ENCODE results near the gene GFRA1. TPM values are rescaled to one million over a fixed set of nuclear protein-coding genes. Genes with fewer than 3 reads are reported as not detected.

The GFRA1 gene
- total RNA-seq, 4 donors from 2014 or later = 57.9 to 104 (median 61.6) TPM

DNA sequence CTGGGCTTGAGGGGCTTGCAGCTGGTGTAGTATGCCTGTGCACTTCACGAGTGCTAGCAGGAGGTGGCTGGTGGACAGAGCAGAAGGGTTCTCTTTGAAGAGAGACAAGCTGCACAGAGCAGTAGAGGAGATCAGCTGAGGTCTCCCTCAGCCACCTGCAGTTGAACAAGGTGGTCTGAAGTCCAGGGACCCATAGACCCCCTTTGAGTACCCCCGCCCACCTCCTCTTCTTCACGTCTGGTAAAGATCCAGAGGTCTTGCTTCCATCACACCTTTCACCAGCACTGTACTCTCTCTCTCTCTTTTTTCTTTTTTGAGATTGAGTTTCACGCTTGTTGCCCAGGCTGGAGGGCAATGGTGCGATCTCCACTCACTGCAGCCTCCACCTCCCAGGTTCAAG lies 157.2 kb downstream of the GFRA1 start:
- DNase-seq (ENCODE audit: low spot score in 2 of 2) = no peak
- Histone ChIP-seq H3K27me3 (no peaks in the 10 kb centered on the region), H3K4me3 (no peak overlapping the region), H3K4me1 (peaks cover 0 to 5% (median 2%) of the 10 kb centered on the region in 4 donors), H3K36me3 (no peaks in the 10 kb centered on the region), H3K27ac (peak overlapping the region in 1 of 4 donors; percentile 83), H3K9me3 (no peaks in the 10 kb centered on the region)
- no peak for TF ChIP-seq POLR2A (IDR thresholded peaks at IDR 0.05)
- TF ChIP-seq, protein P1, sequence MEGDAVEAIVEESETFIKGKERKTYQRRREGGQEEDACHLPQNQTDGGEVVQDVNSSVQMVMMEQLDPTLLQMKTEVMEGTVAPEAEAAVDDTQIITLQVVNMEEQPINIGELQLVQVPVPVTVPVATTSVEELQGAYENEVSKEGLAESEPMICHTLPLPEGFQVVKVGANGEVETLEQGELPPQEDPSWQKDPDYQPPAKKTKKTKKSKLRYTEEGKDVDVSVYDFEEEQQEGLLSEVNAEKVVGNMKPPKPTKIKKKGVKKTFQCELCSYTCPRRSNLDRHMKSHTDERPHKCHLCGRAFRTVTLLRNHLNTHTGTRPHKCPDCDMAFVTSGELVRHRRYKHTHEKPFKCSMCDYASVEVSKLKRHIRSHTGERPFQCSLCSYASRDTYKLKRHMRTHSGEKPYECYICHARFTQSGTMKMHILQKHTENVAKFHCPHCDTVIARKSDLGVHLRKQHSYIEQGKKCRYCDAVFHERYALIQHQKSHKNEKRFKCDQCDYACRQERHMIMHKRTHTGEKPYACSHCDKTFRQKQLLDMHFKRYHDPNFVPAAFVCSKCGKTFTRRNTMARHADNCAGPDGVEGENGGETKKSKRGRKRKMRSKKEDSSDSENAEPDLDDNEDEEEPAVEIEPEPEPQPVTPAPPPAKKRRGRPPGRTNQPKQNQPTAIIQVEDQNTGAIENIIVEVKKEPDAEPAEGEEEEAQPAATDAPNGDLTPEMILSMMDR (IDR thresholded peaks at IDR 0.05) = no peak
- TF ChIP-seq EP300 (IDR thresholded peaks at IDR 0.05) = no peak
- 91 to 95% methylated on average over 5 of the region's 5 CpGs for WGBS, 2 donors

DNA sequence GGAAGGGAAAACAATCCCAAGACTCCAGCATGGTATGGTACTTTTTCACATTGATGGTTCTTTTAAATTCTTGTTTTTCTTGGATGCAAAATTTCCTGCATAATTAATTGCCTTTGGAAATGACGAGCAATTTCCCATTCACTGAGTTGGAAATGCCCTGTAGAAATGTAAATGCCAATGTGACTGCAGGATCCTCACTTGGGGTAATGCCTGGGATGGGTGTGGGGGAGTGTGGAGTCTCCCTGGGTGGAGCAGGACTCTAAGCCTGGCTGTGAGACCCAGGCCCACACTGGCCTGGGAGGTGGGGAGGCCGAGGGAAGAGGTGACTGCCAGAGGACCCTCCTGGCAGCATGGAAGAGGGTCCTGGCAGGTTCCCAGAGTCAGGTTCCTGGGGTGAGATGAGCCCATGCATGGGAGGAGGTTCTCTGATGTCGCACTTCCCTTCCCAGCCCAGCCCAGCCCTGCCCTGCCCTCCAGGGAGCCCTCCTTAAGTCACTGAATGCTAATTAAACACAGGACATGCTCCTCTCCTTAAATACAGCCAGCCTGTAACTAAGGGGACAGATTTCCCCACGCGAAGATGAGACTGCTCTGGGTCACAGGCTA lies 157.9 kb downstream of the GFRA1 start:
- no peak for DNase-seq (ENCODE audit: low spot score in 2 of 2)
- TF ChIP-seq, protein P1 (IDR thresholded peaks at IDR 0.05) = no peak
- TF ChIP-seq EP300 (IDR thresholded peaks at IDR 0.05) = no peak
- no peak for TF ChIP-seq POLR2A (IDR thresholded peaks at IDR 0.05)
- 69 to 73% methylated on average over 5 of the region's 5 CpGs for WGBS, 2 donors
- Histone ChIP-seq H3K36me3 (no peaks in the 10 kb centered on the region), H3K27me3 (no peaks in the 10 kb centered on the region), H3K9me3 (no peaks in the 10 kb centered on the region), H3K4me3 (no peak overlapping the region), H3K27ac (peak overlapping the region in 3 of 4 donors; percentile 42 to 87 (median 83)), H3K4me1 (peaks cover 0 to 5% (median 2%) of the 10 kb centered on the region in 4 donors)

DNA sequence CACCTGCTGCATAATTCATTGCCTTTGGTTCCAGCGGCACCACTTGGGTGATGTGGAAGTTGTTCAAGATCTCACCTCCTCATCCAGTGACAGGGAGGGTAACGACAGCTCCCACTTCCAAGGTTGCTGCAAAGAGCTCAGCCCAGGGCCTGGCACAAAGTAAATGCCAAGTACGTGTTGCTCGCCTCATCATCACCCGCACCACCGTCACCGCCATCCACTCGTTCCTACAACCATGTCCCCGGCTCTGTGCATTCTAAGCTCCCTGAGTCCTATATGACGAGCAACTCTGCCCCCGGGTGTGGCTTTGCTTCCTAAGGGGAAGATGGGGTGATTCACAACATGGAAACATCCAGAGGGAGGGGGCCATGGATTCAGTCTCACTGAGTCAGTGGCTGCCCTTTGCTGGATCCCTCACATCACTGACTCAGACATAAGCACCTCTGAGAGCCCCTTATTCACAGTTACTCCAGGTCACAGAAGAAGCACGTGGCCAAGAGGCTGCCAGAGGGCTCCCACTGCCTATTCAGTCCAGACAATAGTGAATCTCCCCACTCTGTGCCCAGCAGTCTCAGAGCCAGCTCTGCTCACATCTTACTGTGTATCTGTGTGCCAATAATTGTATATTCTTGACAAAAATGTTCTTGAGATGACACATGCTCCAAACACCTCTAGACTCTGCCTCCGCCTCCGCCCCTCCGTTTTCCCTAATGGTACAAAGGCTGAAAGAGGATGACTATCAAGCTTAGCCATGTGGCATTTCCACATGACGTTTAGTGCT lies 159.1 kb downstream of the GFRA1 start:
- peaks cover 0 to 5% (median 2%) of the 10 kb centered on the region in 4 donors for H3K4me1 ChIP-seq
- no peaks in the 10 kb centered on the region for H3K36me3 ChIP-seq
- WGBS, 2 donors = 48 to 73% methylated on average over 16 of the region's 16 CpGs
- no peak overlapping the region for H3K4me3 ChIP-seq
- no peak for DNase-seq (ENCODE audit: low spot score in 2 of 2)
- TF ChIP-seq EP300 (IDR thresholded peaks at IDR 0.05) = peak in 1 of 2 donors; percentile 46
- TF ChIP-seq, protein P1 (IDR thresholded peaks at IDR 0.05) = no peak
- H3K27ac ChIP-seq = peak overlapping the region; percentile 31 to 87 (median 70)
- no peaks in the 10 kb centered on the region for H3K27me3 ChIP-seq
- H3K9me3 ChIP-seq = no peaks in the 10 kb centered on the region

DNA sequence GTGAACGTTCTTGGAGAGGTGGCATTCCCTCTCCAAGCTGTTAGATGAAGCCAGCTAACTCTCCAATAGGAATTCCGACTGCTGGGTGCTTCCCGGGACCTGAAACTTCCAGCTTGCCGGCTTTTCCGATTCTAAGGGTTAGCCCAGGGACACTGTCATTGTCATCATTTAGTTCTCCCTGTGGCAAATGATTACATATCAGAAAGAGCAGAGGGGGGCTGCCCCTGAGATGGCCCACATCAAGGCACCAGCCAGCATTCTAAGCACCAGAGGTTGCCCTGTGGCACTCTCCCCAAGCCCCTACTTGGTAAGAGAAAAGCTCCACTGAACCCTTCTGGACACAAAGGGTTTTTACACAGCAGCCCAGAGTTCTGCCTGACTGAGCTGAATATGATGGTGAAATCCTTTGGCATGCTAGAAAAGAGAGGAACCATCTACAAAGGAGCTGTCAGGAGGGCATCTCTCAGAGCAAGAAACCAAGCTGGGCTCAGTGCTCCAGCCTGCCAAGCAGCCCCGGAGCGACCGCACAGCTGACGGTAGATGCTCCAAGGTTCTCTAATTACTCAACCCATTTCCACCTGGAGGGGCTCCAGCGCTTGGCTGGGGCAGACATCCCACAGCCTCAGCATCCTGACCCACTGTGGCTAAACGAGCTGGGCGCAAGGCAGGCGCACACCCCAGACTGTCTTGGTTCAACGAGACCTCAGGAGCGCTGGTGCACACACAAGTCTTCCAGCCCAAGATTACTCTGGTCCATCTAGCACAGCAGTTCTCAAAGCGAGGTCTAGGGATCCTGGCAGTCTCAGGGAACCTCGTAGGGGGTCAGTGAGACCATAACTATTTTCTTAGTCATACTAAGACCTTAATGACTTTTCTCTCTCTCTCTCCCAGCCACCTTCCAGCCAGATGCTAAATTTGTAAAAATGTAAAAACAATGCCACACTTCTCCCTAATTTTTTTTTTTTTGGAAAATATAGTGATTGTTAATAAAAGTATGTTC lies 160.5 kb downstream of the GFRA1 start:
- H3K27ac ChIP-seq = peak overlapping the region in 3 of 4 donors; percentile 31 to 87 (median 83)
- DNase-seq (ENCODE audit: low spot score in 2 of 2) = no peak
- peaks cover 0 to 5% (median 2%) of the 10 kb centered on the region in 4 donors for H3K4me1 ChIP-seq
- WGBS, 2 donors = 89 to 93% methylated on average over 14 to 17 of the region's 17 CpGs
- H3K36me3 ChIP-seq = no peaks in the 10 kb centered on the region
- no peaks in the 10 kb centered on the region for H3K9me3 ChIP-seq
- TF ChIP-seq POLR2A (IDR thresholded peaks at IDR 0.05) (no peak), EP300 (IDR thresholded peaks at IDR 0.05) (no peak)
- TF ChIP-seq, protein P1 (IDR thresholded peaks at IDR 0.05) = no peak
- H3K4me3 ChIP-seq = no peak overlapping the region
- no peaks in the 10 kb centered on the region for H3K27me3 ChIP-seq
